Measurements from ENCODE around the gene TBX19.

The TBX19 gene

GRCh38 chr1:168360151-168361021, 79.7 kb downstream of the TBX19 start:
- no peak for FAIRE-seq

DNA sequence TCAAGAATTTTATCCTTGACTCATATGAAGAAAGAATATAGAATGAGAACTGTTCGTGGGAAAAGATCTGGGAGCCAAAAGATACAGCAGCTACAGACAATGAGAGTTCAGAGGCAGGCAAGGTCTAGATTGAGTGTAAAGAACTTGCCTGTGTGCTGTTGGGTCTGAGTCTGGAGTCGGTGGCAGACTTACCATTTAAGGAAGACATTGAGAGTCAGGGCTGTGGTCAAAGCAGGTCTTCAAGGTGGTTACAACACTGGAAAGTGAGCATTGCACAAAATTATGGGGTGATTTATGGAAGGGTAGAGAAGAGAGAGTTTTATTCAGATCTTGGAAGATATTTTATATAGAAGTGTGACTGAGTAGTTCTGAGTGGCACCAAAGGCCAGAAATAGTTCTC, 80.6 kb downstream of the TBX19 start:
- FAIRE-seq = no peak

DNA sequence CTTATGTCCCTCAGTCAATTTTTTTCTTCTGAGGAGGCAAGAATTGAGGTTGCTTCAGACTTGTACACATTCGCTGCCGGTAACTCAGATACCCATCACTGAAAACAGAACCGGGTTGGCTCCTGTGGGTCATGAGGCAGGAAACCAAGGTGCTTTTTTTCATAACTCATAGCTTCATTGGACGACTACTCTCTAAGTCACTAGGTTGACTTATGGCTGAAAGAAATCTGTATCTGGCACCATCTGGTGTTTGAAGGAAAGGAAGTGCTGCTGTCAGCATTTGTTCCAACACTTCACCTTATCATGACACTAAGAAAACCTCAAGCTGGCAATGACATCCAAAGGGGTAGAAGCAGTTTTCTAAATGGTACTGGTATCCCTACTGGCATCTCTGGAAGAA, 82.3 kb downstream of the TBX19 start:
- FAIRE-seq = no peak

Data from colon (tissue), 2 donors.